Sigmoid colon (tissue), 4 donors: ENCODE measurements around the gene MGMT.

Experiments
- POLR2AphosphoS5 ChIP-seq, 4 donors: sonication (generic); formaldehyde crosslinking; IDR thresholded peaks; one replicate each; pipeline ENCODE4 v1.6.1; 2017; ENCODE audit warnings: antibody characterized with exemption in 4 of 4
- TF ChIP-seq, protein P1 (sequence below), 4 experiments: fragments of 450-650 bp in 3 of 4; fragments of 200-600 bp in 1 of 4; IDR thresholded peaks; one replicate each; pipeline ENCODE4 v1.5.1; 2016 to 2019; ENCODE audit warnings: antibody characterized with exemption in 4 of 4, mild to moderate bottlenecking in 3 of 4, moderate library complexity in 2 of 4

DNA sequence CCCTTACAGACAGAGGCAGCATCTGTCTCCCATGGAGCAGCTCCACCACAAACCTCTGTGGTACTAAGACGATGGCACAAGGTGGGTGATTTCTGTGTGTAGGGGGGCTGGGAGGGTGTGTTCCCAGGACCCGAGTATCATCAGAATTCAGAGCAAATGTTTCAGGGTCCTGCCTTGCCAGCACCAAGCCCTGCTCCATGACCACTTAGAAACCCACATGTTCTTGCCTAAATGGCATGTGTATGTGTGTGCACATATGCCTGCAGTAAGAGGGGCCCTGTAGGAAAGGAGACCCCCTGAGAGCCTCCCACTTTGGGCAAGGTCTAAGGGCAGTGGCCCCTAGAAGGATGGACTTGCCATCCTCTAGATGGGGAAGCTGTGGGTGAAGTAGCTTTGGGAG is 17.1 kb upstream of the MGMT start:
- no peak for TF ChIP-seq POLR2AphosphoS5 (IDR thresholded peaks at IDR 0.05)
- TF ChIP-seq, protein P1, sequence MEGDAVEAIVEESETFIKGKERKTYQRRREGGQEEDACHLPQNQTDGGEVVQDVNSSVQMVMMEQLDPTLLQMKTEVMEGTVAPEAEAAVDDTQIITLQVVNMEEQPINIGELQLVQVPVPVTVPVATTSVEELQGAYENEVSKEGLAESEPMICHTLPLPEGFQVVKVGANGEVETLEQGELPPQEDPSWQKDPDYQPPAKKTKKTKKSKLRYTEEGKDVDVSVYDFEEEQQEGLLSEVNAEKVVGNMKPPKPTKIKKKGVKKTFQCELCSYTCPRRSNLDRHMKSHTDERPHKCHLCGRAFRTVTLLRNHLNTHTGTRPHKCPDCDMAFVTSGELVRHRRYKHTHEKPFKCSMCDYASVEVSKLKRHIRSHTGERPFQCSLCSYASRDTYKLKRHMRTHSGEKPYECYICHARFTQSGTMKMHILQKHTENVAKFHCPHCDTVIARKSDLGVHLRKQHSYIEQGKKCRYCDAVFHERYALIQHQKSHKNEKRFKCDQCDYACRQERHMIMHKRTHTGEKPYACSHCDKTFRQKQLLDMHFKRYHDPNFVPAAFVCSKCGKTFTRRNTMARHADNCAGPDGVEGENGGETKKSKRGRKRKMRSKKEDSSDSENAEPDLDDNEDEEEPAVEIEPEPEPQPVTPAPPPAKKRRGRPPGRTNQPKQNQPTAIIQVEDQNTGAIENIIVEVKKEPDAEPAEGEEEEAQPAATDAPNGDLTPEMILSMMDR (IDR thresholded peaks at IDR 0.05) = no peak
